K562 (cell line): Measurements from ENCODE around the gene STOML3. TPM values are rescaled to one million over a fixed set of nuclear protein-coding genes. Genes with fewer than 3 reads are reported as not detected.

ENCODE experiments used
- ATAC-seq: fragments of 200-7000 bp; cut with Tn5 transposase; 3 replicates; pipeline ENCODE4 v1.9.1; 2020; ENCODE audit warnings: moderate library complexity
- BruUV-seq: library from RNA; stranded (reverse); fragments of 400-500 nt; replicated peaks from 2 replicates; lab custom pipeline; 2021; lab: Mats Ljungman, UMichigan
- CTCF ChIA-PET: fragments of 300-600 bp; formaldehyde crosslinking; extraction: SDS; loops from one replicate; lab custom pipeline; 2021; ENCODE audit warnings: low intra/inter-chr PET ratio; lab: Yijun Ruan, JAX
- POLR2A ChIA-PET: fragments of 300-600, 350-650 bp; sonication (Branson Sonifier 250); formaldehyde crosslinking; extraction: SDS; loops from one replicate; lab custom pipeline; 2021; ENCODE audit warnings: antibody characterized with exemption, inconsistent platforms; lab: Yijun Ruan, JAX
- DNase-seq, 4 experiments: peaks; one replicate each; pipeline versions ENCODE4 v3.0.0 to v3.0.0-alpha.2; 2011 to 2018; ENCODE audit warnings: low spot score in 3 of 4, mixed read lengths in 3 of 4; ENCODE audit errors: extremely low read depth in 1 of 4
- FAIRE-seq: peaks from 2 replicates; lab custom pipeline; 2011; peaks lifted over from hg19 to GRCh38; lab: Jason Lieb, UNC
- H2AFZ ChIP-seq: 2 replicates; pipeline ENCODE4 v1.6.0; 2011; ENCODE audit warnings: low read depth, low read length, control low read depth, inconsistent platforms
- H3K27ac ChIP-seq: fragments of 200-600 bp; 3 replicates; pipeline ENCODE4 v1.8.0; 2011; ENCODE audit warnings: low read depth, mild to moderate bottlenecking, control low read depth, inconsistent platforms, low read length, moderate library complexity, mixed read lengths; ENCODE audit errors: extremely low read depth
- H3K27me3 ChIP-seq, 2 experiments: fragments of 300-600 bp in 1 of 2; 2 replicates in 1 of 2; 3 replicates in 1 of 2; pipeline versions ENCODE4 v1.6.0 to v1.8.0; 2011; ENCODE audit warnings: inconsistent platforms in 2 of 2, low read length in 2 of 2, mild to moderate bottlenecking in 1 of 2, mixed read lengths in 1 of 2, moderate library complexity in 1 of 2; ENCODE audit not compliant: control insufficient read depth in 2 of 2, insufficient read depth in 2 of 2
- H3K36me3 ChIP-seq: fragments of 300-600 bp; 3 replicates; pipeline ENCODE4 v1.8.0; 2011; ENCODE audit warnings: mild to moderate bottlenecking, low read length, inconsistent platforms; ENCODE audit not compliant: control insufficient read depth, insufficient read depth
- H3K4me1 ChIP-seq, 2 experiments: fragments of 200-600 bp in 1 of 2; replicated peaks in 1 of 2; 2 replicates in 1 of 2; 3 replicates in 1 of 2; pipeline versions ENCODE4 v1.5.1 to v1.8.0; 2011; ENCODE audit warnings: inconsistent platforms in 2 of 2, low read length in 2 of 2, mild to moderate bottlenecking in 1 of 2, mixed read lengths in 1 of 2, moderate library complexity in 1 of 2; ENCODE audit not compliant: control insufficient read depth in 2 of 2, insufficient read depth in 2 of 2
- H3K4me2 ChIP-seq: 2 replicates; pipeline ENCODE4 v1.6.1; 2011; ENCODE audit warnings: low read length, control low read depth, inconsistent platforms, mixed read lengths; ENCODE audit not compliant: insufficient read depth
- H3K4me3 ChIP-seq: fragments of 200-600 bp; sonication (generic), shearing (Covaris generic); 2 replicates; pipeline ENCODE4 v1.5.1; 2016; ENCODE audit warnings: control low read depth, inconsistent platforms
- H3K79me2 ChIP-seq: fragments of 200-600 bp; 3 replicates; pipeline ENCODE4 v1.8.0; 2011; ENCODE audit warnings: low read length, inconsistent platforms; ENCODE audit not compliant: control insufficient read depth, insufficient read depth
- H3K9ac ChIP-seq, 2 experiments: 2 replicates each; pipeline versions ENCODE4 v1.6.0 to v1.6.1; 2011; ENCODE audit warnings: low read depth in 2 of 2, low read length in 2 of 2, control low read depth in 1 of 2, inconsistent platforms in 1 of 2, mild to moderate bottlenecking in 1 of 2, mixed read lengths in 1 of 2; ENCODE audit not compliant: insufficient read depth in 1 of 2
- H3K9me1 ChIP-seq: one replicate; pipeline ENCODE4 v1.6.0; 2011; ENCODE audit warnings: inconsistent platforms, mild to moderate bottlenecking, low read length, moderate library complexity; ENCODE audit not compliant: control insufficient read depth, insufficient read depth
- H3K9me3 ChIP-seq: replicated peaks from 2 replicates; pipeline ENCODE4 v1.5.1; 2011; ENCODE audit warnings: low read depth, low read length, inconsistent platforms; ENCODE audit not compliant: control insufficient read depth, insufficient read depth
- H4K20me1 ChIP-seq: replicated peaks from 2 replicates; pipeline ENCODE4 v1.6.1; 2011; ENCODE audit warnings: low read length, inconsistent platforms, mixed read lengths; ENCODE audit not compliant: control insufficient read depth, insufficient read depth
- FOXP1 ChIP-seq: sonication (generic); formaldehyde crosslinking; IDR thresholded peaks from 2 replicates; pipeline ENCODE4 v1.8.0; 2022; ENCODE audit warnings: mild to moderate bottlenecking, missing genetic modification reagents
- MEF2A ChIP-seq: IDR thresholded peaks from 2 replicates; pipeline ENCODE4 v1.6.1; 2011; ENCODE audit warnings: low read depth, mild to moderate bottlenecking, low read length, moderate library complexity; ENCODE audit not compliant: control insufficient read depth
- NR1H2 ChIP-seq: sonication (generic); formaldehyde crosslinking; IDR thresholded peaks from 2 replicates; pipeline ENCODE4 v1.4.0; 2020; ENCODE audit warnings: mild to moderate bottlenecking, missing genetic modification reagents
- PHF21A ChIP-seq: fragments of 450-650 bp; IDR thresholded peaks from 2 replicates; pipeline ENCODE4 v1.6.1; 2017; ENCODE audit warnings: low read depth, borderline replicate concordance
- SMAD1 ChIP-seq: fragments of 150-350 bp; IDR thresholded peaks from 2 replicates; pipeline ENCODE4 v1.6.1; 2014; ENCODE audit warnings: low read length, low read depth; ENCODE audit not compliant: partially characterized antibody
- TBL1XR1 ChIP-seq, 2 experiments: IDR thresholded peaks; 2 replicates each; pipeline ENCODE4 v1.6.1; 2012; ENCODE audit warnings: improper control_type of control experiment in 2 of 2, low read length in 2 of 2, mild to moderate bottlenecking in 1 of 2
- ZBTB8A ChIP-seq: fragments of 450-650 bp; IDR thresholded peaks from 2 replicates; pipeline ENCODE4 v1.6.1; 2018; ENCODE audit warnings: mild to moderate bottlenecking, moderate library complexity; ENCODE audit not compliant: partially characterized antibody
- ZNF143 ChIP-seq: sonication (generic); formaldehyde crosslinking; IDR thresholded peaks from 2 replicates; pipeline ENCODE4 v1.9.0; 2022; ENCODE audit warnings: mild to moderate bottlenecking, missing genetic modification reagents
- ZNF175 ChIP-seq: fragments of 200-800 bp; sonication (Bioruptor generic); IDR thresholded peaks from 2 replicates; pipeline ENCODE4 v1.6.1; 2016; ENCODE audit warnings: low read depth, mild to moderate bottlenecking, missing genetic modification characterization, missing compliant biosample characterization
- WGBS: fragments of 100-300 bp; shearing (Covaris generic); methylation state at CpG from one replicate; pipeline ENCODE4 v1.1.6; 2016; ENCODE audit warnings: low coverage, mixed read lengths; ENCODE audit not compliant: insufficient coverage; ENCODE audit errors: missing lambda C conversion rate; 5-methylcytosine and 5-hydroxymethylcytosine counted together
- in situ Hi-C: fragments of 300-500 bp; cut with MboI; formaldehyde crosslinking; loops from 4 replicates; pipeline ENCODE4 v1.15.0; 2018; ENCODE audit warnings: inconsistent platforms, mixed read lengths
- intact Hi-C: fragments of 100-400 bp; cut with micrococcal nuclease; formaldehyde crosslinking; loops from 2 replicates; pipeline ENCODE4 v1.14.2; 2022
- polyA plus RNA-seq, 8 experiments: library from polyadenylated mRNA; depleted of rRNA in 4 of 8; stranded (reverse) in 5 of 8; unstranded in 3 of 8; fragments of >200 nt; fragmentation: Nextera tagmentation in 2 of 8; fragmentation: Illumina TruSeq in 1 of 8; extraction: Ambion mirVana in 2 of 8; extraction: Trizol in 1 of 8; gene quantifications; 2 replicates each; pipeline versions ENCODE4 v1.2.1 to v1.2.3, GENCODE V29; 2011 to 2014; ENCODE audit warnings: inconsistent platforms in 1 of 8, missing spikeins in 1 of 8
- total RNA-seq, 7 experiments: library from RNA; depleted of rRNA in 6 of 7; stranded (reverse); fragments of >200 nt in 6 of 7; fragmentation: Illumina TruSeq in 2 of 7; extraction: Trizol in 2 of 7; gene quantifications; 2 replicates each; pipeline versions ENCODE4 v1.2.1 to v1.2.3, GENCODE V29; 2011 to 2021; ENCODE audit warnings: low replicate concordance in 1 of 7
- TF ChIP-seq, protein P1 (sequence below), 2 experiments: fragments of 450-650 bp in 1 of 2; sonication (generic) in 1 of 2; formaldehyde crosslinking in 1 of 2; IDR thresholded peaks in 1 of 2; conservative IDR thresholded peaks in 1 of 2; 2 replicates each; pipeline versions ENCODE4 v1.6.1 to v1.8.1; 2016 to 2023; ENCODE audit warnings: mild to moderate bottlenecking in 2 of 2, moderate library complexity in 2 of 2, inconsistent platforms in 1 of 2, missing genetic modification reagents in 1 of 2
- TF ChIP-seq, protein P2 (sequence below), 2 experiments: IDR thresholded peaks; 2 replicates each; pipeline ENCODE4 v1.6.1; 2012; ENCODE audit warnings: improper control_type of control experiment in 2 of 2, low read depth in 2 of 2, low read length in 2 of 2, borderline replicate concordance in 1 of 2

The STOML3 gene
- total and polyA plus RNA-seq, 9 of the 15 experiments (the other 6 are each of a cell fraction or from before 2014, with no cell fraction given), result 0.04 TPM; not detected in 8

- intact Hi-C loops (no loop called here), in situ Hi-C loops (loop anchor here (25.0 kb wide), 1 partner anchor 661 kb away; the partner anchor contains the start of gene LHFPL6)
- H3K27me3 ChIP-seq, result no peaks in the 10 kb centered on the region
- ATAC-seq, result no peak
- no peaks in the 10 kb centered on the region for H3K9me1 ChIP-seq
- no peak for DNase-seq
- ChIA-PET CTCF (no interaction called here), POLR2A (no interaction called here)
- BruUV-seq, result no TSS peak
- WGBS, result 0% methylated on average over 2 of the region's 3 CpGs
- no peak overlapping the region for H3K4me2 ChIP-seq
- H3K36me3 ChIP-seq, result no peaks in the 10 kb centered on the region
- H3K4me1 ChIP-seq, result no peaks in the 10 kb centered on the region
- H3K79me2 ChIP-seq, result no peaks in the 10 kb centered on the region
- no peak for FAIRE-seq
- no peaks in the 10 kb centered on the region for H4K20me1 ChIP-seq
- TF ChIP-seq PHF21A (no peak), SMAD1 (no peak), MEF2A (no peak)
- H3K4me3 ChIP-seq, result no peak overlapping the region
- H3K9ac ChIP-seq, result no peak overlapping the region
- H3K9me3 ChIP-seq, result no peaks in the 10 kb centered on the region
- no peak overlapping the region for H3K27ac ChIP-seq
- no peak overlapping the region for H2AFZ ChIP-seq
Observed at GRCh38 chr13:38950987-38951386, 39.6 kb downstream of the STOML3 start.

- intact Hi-C loops, result no loop called here
- Histone ChIP-seq H3K9me3 (no peaks in the 10 kb centered on the region), H2AFZ (no peak overlapping the region), H3K27ac (no peak overlapping the region), H3K4me1 (no peaks in the 10 kb centered on the region), H3K4me2 (no peak overlapping the region), H4K20me1 (no peaks in the 10 kb centered on the region), H3K4me3 (no peak overlapping the region), H3K27me3 (no peaks in the 10 kb centered on the region), H3K79me2 (no peaks in the 10 kb centered on the region), H3K9ac (no peak overlapping the region), H3K36me3 (no peaks in the 10 kb centered on the region), H3K9me1 (no peaks in the 10 kb centered on the region)
- no peak for FAIRE-seq
- DNase-seq, result no peak
- 0% methylated on average over 3 of the region's 3 CpGs for WGBS
- in situ Hi-C loops, result no loop called here
- ATAC-seq, result no peak
- CTCF ChIA-PET, result no interaction called here
- no TSS peak for BruUV-seq
- POLR2A ChIA-PET, result no interaction called here
- TF ChIP-seq ZNF175 (CRISPR knock-in tag), result no peak
- TF ChIP-seq, protein P1, sequence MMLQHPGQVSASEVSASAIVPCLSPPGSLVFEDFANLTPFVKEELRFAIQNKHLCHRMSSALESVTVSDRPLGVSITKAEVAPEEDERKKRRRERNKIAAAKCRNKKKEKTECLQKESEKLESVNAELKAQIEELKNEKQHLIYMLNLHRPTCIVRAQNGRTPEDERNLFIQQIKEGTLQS (IDR thresholded peaks at IDR 0.05), result no peak
- TF ChIP-seq, protein P1 (CRISPR knock-in tag; conservative IDR thresholded peaks at IDR 0.05), result no peak
- TF ChIP-seq NR1H2 (CRISPR knock-in tag), result no peak
- TF ChIP-seq ZNF143 (CRISPR knock-in tag), result no peak
- no peak for TF ChIP-seq ZBTB8A
- no peak for TF ChIP-seq FOXP1 (CRISPR knock-in tag)
- TF ChIP-seq, protein P2, sequence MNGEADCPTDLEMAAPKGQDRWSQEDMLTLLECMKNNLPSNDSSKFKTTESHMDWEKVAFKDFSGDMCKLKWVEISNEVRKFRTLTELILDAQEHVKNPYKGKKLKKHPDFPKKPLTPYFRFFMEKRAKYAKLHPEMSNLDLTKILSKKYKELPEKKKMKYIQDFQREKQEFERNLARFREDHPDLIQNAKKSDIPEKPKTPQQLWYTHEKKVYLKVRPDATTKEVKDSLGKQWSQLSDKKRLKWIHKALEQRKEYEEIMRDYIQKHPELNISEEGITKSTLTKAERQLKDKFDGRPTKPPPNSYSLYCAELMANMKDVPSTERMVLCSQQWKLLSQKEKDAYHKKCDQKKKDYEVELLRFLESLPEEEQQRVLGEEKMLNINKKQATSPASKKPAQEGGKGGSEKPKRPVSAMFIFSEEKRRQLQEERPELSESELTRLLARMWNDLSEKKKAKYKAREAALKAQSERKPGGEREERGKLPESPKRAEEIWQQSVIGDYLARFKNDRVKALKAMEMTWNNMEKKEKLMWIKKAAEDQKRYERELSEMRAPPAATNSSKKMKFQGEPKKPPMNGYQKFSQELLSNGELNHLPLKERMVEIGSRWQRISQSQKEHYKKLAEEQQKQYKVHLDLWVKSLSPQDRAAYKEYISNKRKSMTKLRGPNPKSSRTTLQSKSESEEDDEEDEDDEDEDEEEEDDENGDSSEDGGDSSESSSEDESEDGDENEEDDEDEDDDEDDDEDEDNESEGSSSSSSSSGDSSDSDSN (IDR thresholded peaks at IDR 0.05; ENCODE audit: borderline replicate concordance in 1 of 2, low read depth in 2 of 2, low read length in 2 of 2), result no peak
- no peak for TF ChIP-seq TBL1XR1 (IDR thresholded peaks at IDR 0.05; ENCODE audit: low read length in 2 of 2)
Observed at GRCh38 chr13:38947054-38947453, 43.6 kb downstream of the STOML3 start.
